Neural cell (in vitro differentiated cells): ENCODE data around the gene NFAM1. TPM values are rescaled to one million over a fixed set of nuclear protein-coding genes. Genes with fewer than 3 reads are reported as not detected.

Experiments
- H2AFZ ChIP-seq: fragments of 200-600, 300-800 bp; sonication (generic), shearing (Covaris generic); 2 replicates; pipeline ENCODE4 v1.6.0; 2014; ENCODE audit warnings: low read depth, mild to moderate bottlenecking, antibody characterized with exemption, low read length, moderate library complexity
- H3F3A ChIP-seq: fragments of 200-600 bp; shearing (Covaris generic); 2 replicates; pipeline ENCODE4 v1.6.1; 2016; ENCODE audit warnings: mild to moderate bottlenecking, moderate library complexity, mixed read lengths, antibody characterized with exemption, low read length; ENCODE audit not compliant: insufficient read depth, poor library complexity, severe bottlenecking
- H3K27ac ChIP-seq: fragments of 200-600, 300-800 bp; sonication (generic), shearing (Covaris generic); 2 replicates; pipeline ENCODE4 v1.5.1; 2014; ENCODE audit warnings: mild to moderate bottlenecking, low read length, moderate library complexity
- H3K27me3 ChIP-seq: fragments of 300-800, 200-600 bp; sonication (generic), shearing (Covaris generic); 2 replicates; pipeline ENCODE4 v1.6.0; 2014; ENCODE audit warnings: mild to moderate bottlenecking, low read depth, low read length, moderate library complexity; ENCODE audit not compliant: insufficient read depth
- H3K36me3 ChIP-seq: fragments of 300-800, 200-600 bp; sonication (generic), shearing (Covaris generic); 2 replicates; pipeline ENCODE4 v1.5.1; 2014; ENCODE audit warnings: mild to moderate bottlenecking, antibody characterized with exemption, low read length, moderate library complexity; ENCODE audit not compliant: insufficient read depth
- H3K4me2 ChIP-seq: fragments of 300-800, 200-600 bp; sonication (generic), shearing (Covaris generic); 2 replicates; pipeline ENCODE4 v1.6.0; 2014; ENCODE audit warnings: mild to moderate bottlenecking, low read length
- H3K4me3 ChIP-seq: fragments of 300-800, 200-600 bp; sonication (generic), shearing (Covaris generic); 2 replicates; pipeline ENCODE4 v1.5.1; 2014; ENCODE audit warnings: mild to moderate bottlenecking, low read length, moderate library complexity
- H3K79me2 ChIP-seq: fragments of 200-600 bp; shearing (Covaris generic); replicated peaks from 2 replicates; pipeline ENCODE4 v1.6.0; 2014; ENCODE audit warnings: mild to moderate bottlenecking, low read length, moderate library complexity; ENCODE audit not compliant: insufficient read depth
- H3K9ac ChIP-seq: fragments of 300-800, 200-600 bp; sonication (generic), shearing (Covaris generic); 2 replicates; pipeline ENCODE4 v1.6.1; 2016; ENCODE audit warnings: mild to moderate bottlenecking, low read length, mixed read lengths
- H3K9me2 ChIP-seq: fragments of 200-600 bp; shearing (Covaris generic); 2 replicates; pipeline ENCODE4 v1.6.1; 2016; ENCODE audit warnings: mild to moderate bottlenecking, low read length, mixed read lengths; ENCODE audit not compliant: insufficient read depth
- H3K9me3 ChIP-seq: fragments of 200-600, 300-800 bp; sonication (generic), shearing (Covaris generic); 2 replicates; pipeline ENCODE4 v1.6.1; 2016; ENCODE audit warnings: mild to moderate bottlenecking, mixed run types, low read length, moderate library complexity, mixed read lengths
- H4K20me1 ChIP-seq: fragments of 200-600 bp; shearing (Covaris generic); 2 replicates; pipeline ENCODE4 v1.6.1; 2016; ENCODE audit warnings: mild to moderate bottlenecking, mixed run types; ENCODE audit not compliant: insufficient read depth
- CTCF ChIP-seq: fragments of 450-650 bp; IDR thresholded peaks from 2 replicates; pipeline ENCODE4 v1.5.1; 2014; ENCODE audit warnings: antibody characterized with exemption, mild to moderate bottlenecking, moderate library complexity; ENCODE audit not compliant: poor library complexity, severe bottlenecking
- EP300 ChIP-seq: fragments of 450-650 bp; conservative IDR thresholded peaks from 2 replicates; pipeline ENCODE4 v1.6.1; 2014; ENCODE audit warnings: antibody characterized with exemption, mild to moderate bottlenecking, moderate library complexity; ENCODE audit not compliant: poor library complexity, severe bottlenecking
- EZH2 ChIP-seq: fragments of 200-600, 300-800 bp; shearing (Covaris generic), sonication (generic); IDR thresholded peaks from 2 replicates; pipeline ENCODE4 v1.6.1; 2014; ENCODE audit warnings: antibody characterized with exemption, low read length, borderline replicate concordance, mild to moderate bottlenecking; ENCODE audit not compliant: insufficient read depth, poor library complexity, severe bottlenecking
- MXI1 ChIP-seq: fragments of 450-650 bp; conservative IDR thresholded peaks from 2 replicates; pipeline ENCODE4 v1.6.1; 2014; ENCODE audit warnings: antibody characterized with exemption, mild to moderate bottlenecking; ENCODE audit not compliant: poor library complexity, severe bottlenecking
- POLR2AphosphoS5 ChIP-seq: IDR thresholded peaks from 2 replicates; pipeline ENCODE4 v1.6.1; 2012
- RAD21 ChIP-seq: fragments of 450-650 bp; conservative IDR thresholded peaks from 2 replicates; pipeline ENCODE4 v1.6.1; 2014; ENCODE audit warnings: antibody characterized with exemption, mild to moderate bottlenecking, moderate library complexity
- SMC3 ChIP-seq: fragments of 450-650 bp; conservative IDR thresholded peaks from 2 replicates; pipeline ENCODE4 v1.6.1; 2014; ENCODE audit warnings: antibody characterized with exemption, mild to moderate bottlenecking, moderate library complexity; ENCODE audit not compliant: poor library complexity
- TAF1 ChIP-seq: IDR thresholded peaks from 2 replicates; pipeline ENCODE4 v1.6.1; 2012; ENCODE audit warnings: low read depth
- polyA plus RNA-seq: library from polyadenylated mRNA; depleted of rRNA; stranded (reverse); fragments of >200 nt; gene quantifications from 2 replicates; pipeline ENCODE4 v1.2.3, GENCODE V29; 2014
- TF ChIP-seq, protein P1 (sequence below): IDR thresholded peaks from 2 replicates; pipeline ENCODE4 v1.6.1; 2012; ENCODE audit warnings: borderline replicate concordance

Gene NFAM1
- polyA plus RNA-seq, 1 donor from 2014 or later = 0.05 TPM

DNA sequence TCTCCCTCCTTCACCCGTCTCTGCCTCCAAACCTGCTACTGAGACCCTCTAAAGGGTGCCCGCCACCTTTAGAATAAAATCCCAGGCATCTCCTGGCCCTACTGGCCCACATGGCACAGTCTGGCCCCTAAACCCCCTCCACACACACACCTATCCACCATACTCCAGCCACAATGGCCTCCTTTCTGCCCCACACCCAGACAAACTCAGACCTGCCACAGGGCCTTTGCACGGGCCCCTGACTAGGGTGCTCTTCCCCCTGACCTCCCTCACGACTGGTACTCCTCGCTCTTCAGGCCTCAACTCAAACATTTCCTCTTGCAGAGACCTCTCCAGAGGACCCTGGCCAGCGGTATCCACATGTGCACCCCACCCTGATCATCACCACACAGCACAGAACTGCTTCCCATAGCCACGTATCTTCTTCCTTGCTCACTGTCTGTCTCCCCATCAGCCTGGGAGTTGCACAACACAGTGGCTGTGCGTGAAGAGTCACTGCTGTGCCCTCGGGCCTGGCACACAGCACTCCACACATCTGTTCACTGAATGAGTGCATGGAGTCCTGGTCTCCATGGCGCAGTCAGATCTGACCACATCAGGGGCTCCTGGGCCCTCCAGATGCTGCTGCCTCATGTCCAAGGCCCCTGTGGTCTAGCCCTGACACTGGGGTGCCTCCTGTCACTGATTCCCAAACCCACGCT, 95.5 kb downstream of the NFAM1 start:
- peaks cover 61% of the 10 kb centered on the region for H3K79me2 ChIP-seq
- no peaks in the 10 kb centered on the region for H3K27me3 ChIP-seq
- no peak overlapping the region for H3K4me2 ChIP-seq
- no peaks in the 10 kb centered on the region for H3K36me3 ChIP-seq
- H3K27ac ChIP-seq = no peak overlapping the region
- H3F3A ChIP-seq = peaks cover 5% of the 10 kb centered on the region
- no peaks in the 10 kb centered on the region for H3K9me2 ChIP-seq
- no peak overlapping the region for H3K4me3 ChIP-seq
- no peak overlapping the region for H3K9ac ChIP-seq
- no peak overlapping the region for H2AFZ ChIP-seq
- TF ChIP-seq CTCF (no peak), RAD21 (no peak), EP300 (no peak), MXI1 (no peak), TAF1 (no peak), EZH2 (no peak), SMC3 (no peak), POLR2AphosphoS5 (no peak)
- TF ChIP-seq, protein P1, sequence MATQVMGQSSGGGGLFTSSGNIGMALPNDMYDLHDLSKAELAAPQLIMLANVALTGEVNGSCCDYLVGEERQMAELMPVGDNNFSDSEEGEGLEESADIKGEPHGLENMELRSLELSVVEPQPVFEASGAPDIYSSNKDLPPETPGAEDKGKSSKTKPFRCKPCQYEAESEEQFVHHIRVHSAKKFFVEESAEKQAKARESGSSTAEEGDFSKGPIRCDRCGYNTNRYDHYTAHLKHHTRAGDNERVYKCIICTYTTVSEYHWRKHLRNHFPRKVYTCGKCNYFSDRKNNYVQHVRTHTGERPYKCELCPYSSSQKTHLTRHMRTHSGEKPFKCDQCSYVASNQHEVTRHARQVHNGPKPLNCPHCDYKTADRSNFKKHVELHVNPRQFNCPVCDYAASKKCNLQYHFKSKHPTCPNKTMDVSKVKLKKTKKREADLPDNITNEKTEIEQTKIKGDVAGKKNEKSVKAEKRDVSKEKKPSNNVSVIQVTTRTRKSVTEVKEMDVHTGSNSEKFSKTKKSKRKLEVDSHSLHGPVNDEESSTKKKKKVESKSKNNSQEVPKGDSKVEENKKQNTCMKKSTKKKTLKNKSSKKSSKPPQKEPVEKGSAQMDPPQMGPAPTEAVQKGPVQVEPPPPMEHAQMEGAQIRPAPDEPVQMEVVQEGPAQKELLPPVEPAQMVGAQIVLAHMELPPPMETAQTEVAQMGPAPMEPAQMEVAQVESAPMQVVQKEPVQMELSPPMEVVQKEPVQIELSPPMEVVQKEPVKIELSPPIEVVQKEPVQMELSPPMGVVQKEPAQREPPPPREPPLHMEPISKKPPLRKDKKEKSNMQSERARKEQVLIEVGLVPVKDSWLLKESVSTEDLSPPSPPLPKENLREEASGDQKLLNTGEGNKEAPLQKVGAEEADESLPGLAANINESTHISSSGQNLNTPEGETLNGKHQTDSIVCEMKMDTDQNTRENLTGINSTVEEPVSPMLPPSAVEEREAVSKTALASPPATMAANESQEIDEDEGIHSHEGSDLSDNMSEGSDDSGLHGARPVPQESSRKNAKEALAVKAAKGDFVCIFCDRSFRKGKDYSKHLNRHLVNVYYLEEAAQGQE = no peak
- no peaks in the 10 kb centered on the region for H4K20me1 ChIP-seq
- H3K9me3 ChIP-seq = no peaks in the 10 kb centered on the region

DNA sequence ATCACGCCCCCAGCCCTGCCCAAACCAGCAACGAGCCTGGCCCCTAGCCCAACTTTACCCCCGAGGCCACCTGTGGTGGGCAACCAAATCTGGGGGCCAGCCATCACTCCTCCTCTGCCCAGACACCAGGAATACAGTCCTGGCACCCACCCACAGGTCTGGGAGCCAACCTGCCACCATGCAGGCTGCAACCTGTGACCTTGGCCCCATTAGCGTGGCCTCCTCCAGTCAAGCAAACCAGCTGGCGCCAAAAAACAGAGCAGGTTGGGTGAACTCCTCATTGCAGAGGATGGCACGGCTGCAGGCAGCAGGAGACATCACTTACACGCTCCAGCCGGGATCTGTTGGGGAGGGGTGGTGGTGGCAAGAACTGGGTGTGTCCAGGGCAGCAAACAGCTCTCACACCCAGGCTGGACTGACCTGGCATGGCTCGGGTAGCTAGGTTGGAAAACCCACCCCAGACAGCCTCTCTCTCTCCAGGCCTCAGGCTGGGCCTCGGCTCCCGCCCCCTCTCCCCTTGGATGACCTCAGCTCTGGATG, 96.3 kb downstream of the NFAM1 start:
- no peaks in the 10 kb centered on the region for H3K9me2 ChIP-seq
- H3K9me3 ChIP-seq = no peaks in the 10 kb centered on the region
- peaks cover 5% of the 10 kb centered on the region for H3F3A ChIP-seq
- H3K9ac ChIP-seq = no peak overlapping the region
- no peaks in the 10 kb centered on the region for H3K36me3 ChIP-seq
- H3K27ac ChIP-seq = no peak overlapping the region
- no peaks in the 10 kb centered on the region for H3K27me3 ChIP-seq
- peaks cover 61% of the 10 kb centered on the region for H3K79me2 ChIP-seq
- no peaks in the 10 kb centered on the region for H4K20me1 ChIP-seq
- H3K4me3 ChIP-seq = no peak overlapping the region
- H2AFZ ChIP-seq = no peak overlapping the region
- TF ChIP-seq TAF1 = no peak
- TF ChIP-seq CTCF = no peak
- TF ChIP-seq EP300 = no peak
- no peak for TF ChIP-seq RAD21
- TF ChIP-seq POLR2AphosphoS5 = no peak
- TF ChIP-seq EZH2 = no peak
- TF ChIP-seq SMC3 = no peak
- TF ChIP-seq, protein P1 = no peak
- TF ChIP-seq MXI1 = no peak
- H3K4me2 ChIP-seq = no peak overlapping the region
